Peyer's patch (tissue), 4 donors: ENCODE measurements around the gene KIAA1671. TPM values are rescaled to one million over a fixed set of nuclear protein-coding genes. Genes with fewer than 3 reads are reported as not detected.

Experiments used
- DNase-seq, 3 donors: peaks; one replicate each; pipeline ENCODE4 v3.0.0-alpha.2; 2017 to 2019
- H3K27ac ChIP-seq, 4 donors: fragments of 200-600 bp; sonication (generic); one replicate each; pipeline ENCODE4 v1.5.1; 2016 to 2019
- H3K27me3 ChIP-seq, 2 donors: fragments of 200-600 bp; sonication (generic); one replicate each; pipeline ENCODE4 v1.5.1; 2019
- H3K36me3 ChIP-seq, 3 donors: fragments of 200-600 bp; sonication (generic); one replicate each; pipeline ENCODE4 v1.5.1; 2016 to 2019
- H3K4me1 ChIP-seq, 4 donors: fragments of 200-600 bp; sonication (generic); one replicate each; pipeline ENCODE4 v1.5.1; 2016 to 2019
- H3K4me3 ChIP-seq, 4 donors: fragments of 200-600 bp; sonication (generic); 1 replicate in 3 of 4; 2 replicates in 1 of 4; pipeline ENCODE4 v1.5.1; 2016 to 2019; ENCODE audit warnings: mild to moderate bottlenecking in 1 of 4
- H3K9me3 ChIP-seq, 4 donors: fragments of 200-600 bp; sonication (generic); one replicate each; pipeline ENCODE4 v1.5.1; 2016 to 2019; ENCODE audit warnings: mild to moderate bottlenecking in 1 of 4
- POLR2A ChIP-seq, 2 donors: fragments of 450-650 bp; IDR thresholded peaks; one replicate each; pipeline ENCODE4 v1.5.1; 2017; ENCODE audit warnings: antibody characterized with exemption in 2 of 2, mild to moderate bottlenecking in 2 of 2, moderate library complexity in 2 of 2
- total RNA-seq, 4 donors: library from RNA; depleted of rRNA; stranded (reverse); fragments of >200 nt; gene quantifications; one replicate each; pipeline ENCODE4 v1.1.0, GENCODE V29; 2016
- TF ChIP-seq, protein P1 (sequence below), 6 experiments: fragments of 450-650 bp in 4 of 6; fragments of 200-600 bp in 2 of 6; sonication (generic) in 1 of 6; IDR thresholded peaks; one replicate each; pipeline ENCODE4 v1.5.1; 2017 to 2019; ENCODE audit warnings: antibody characterized with exemption in 6 of 6, mild to moderate bottlenecking in 3 of 6, moderate library complexity in 1 of 6

Gene KIAA1671
- total RNA-seq, 4 donors from 2014 or later, result 41.3 to 149 (median 113) TPM

DNA sequence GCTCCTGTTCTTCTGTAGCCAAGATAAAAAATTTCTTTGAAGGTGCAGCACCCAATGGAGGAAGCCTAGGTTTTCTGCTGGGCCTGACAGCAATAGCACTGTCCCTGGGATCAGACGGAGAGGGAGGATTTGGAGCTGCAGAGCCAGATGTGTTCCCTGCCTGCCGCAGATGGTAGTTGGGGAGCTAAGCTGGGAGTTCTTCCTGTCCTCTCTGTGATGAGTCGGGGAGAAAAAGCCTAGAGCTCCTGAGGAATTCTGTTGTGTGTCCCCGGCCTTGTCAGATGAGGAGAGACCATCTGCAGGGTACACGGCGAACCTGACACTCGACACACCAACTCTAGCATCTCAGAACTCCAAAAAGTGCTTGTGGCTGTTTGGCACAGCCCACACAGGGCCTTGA, 143.4 kb downstream of the KIAA1671 start:
- Histone ChIP-seq H3K36me3 (no peaks in the 10 kb centered on the region), H3K9me3 (no peaks in the 10 kb centered on the region), H3K4me3 (no peak overlapping the region), H3K4me1 (no peaks in the 10 kb centered on the region), H3K27me3 (no peaks in the 10 kb centered on the region), H3K27ac (no peak overlapping the region)
- TF ChIP-seq POLR2A (IDR thresholded peaks at IDR 0.05), result no peak
- TF ChIP-seq, protein P1, sequence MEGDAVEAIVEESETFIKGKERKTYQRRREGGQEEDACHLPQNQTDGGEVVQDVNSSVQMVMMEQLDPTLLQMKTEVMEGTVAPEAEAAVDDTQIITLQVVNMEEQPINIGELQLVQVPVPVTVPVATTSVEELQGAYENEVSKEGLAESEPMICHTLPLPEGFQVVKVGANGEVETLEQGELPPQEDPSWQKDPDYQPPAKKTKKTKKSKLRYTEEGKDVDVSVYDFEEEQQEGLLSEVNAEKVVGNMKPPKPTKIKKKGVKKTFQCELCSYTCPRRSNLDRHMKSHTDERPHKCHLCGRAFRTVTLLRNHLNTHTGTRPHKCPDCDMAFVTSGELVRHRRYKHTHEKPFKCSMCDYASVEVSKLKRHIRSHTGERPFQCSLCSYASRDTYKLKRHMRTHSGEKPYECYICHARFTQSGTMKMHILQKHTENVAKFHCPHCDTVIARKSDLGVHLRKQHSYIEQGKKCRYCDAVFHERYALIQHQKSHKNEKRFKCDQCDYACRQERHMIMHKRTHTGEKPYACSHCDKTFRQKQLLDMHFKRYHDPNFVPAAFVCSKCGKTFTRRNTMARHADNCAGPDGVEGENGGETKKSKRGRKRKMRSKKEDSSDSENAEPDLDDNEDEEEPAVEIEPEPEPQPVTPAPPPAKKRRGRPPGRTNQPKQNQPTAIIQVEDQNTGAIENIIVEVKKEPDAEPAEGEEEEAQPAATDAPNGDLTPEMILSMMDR (IDR thresholded peaks at IDR 0.05), result no peak
- DNase-seq, result no peak

DNA sequence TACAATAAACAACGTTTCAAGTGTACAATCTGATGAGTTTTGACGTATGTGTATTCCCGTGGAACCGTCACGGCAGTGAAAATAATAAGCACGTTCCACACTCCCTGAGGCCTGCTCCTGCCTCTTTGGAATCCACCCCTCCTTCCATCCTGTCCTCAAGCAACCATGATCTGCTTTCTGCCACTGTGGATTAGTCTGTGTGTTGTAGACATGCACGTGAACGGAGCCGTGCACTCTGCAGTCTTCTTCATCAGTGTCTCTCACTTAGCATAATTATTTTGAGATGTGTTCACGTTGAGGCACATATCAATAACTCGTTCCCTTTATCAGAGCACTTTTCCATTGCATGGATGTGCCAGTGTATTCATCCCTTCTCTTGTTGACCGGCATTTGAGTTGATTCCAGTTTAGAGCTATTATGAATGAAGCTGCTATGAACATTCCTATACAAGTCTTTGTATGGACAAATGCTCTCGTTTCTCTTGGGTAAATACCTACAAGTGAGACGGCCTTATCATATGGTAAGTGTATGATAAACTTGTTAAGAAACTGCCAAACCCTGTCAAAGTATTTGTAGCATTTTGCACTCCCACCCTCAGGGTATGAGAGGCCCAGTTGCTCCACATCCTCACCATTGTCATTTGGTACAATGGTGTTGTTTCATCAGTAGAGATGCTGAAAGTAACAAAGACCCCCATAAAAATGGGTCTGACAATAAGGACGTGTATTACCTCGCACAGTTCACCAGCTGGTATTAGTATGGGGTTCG, 144.3 kb downstream of the KIAA1671 start:
- no peaks in the 10 kb centered on the region for H3K4me1 ChIP-seq
- no peak overlapping the region for H3K27ac ChIP-seq
- DNase-seq, result no peak
- H3K9me3 ChIP-seq, result no peaks in the 10 kb centered on the region
- no peak overlapping the region for H3K4me3 ChIP-seq
- TF ChIP-seq POLR2A (IDR thresholded peaks at IDR 0.05), result no peak
- TF ChIP-seq, protein P1 (IDR thresholded peaks at IDR 0.05), result no peak
- H3K27me3 ChIP-seq, result no peaks in the 10 kb centered on the region
- no peaks in the 10 kb centered on the region for H3K36me3 ChIP-seq

DNA sequence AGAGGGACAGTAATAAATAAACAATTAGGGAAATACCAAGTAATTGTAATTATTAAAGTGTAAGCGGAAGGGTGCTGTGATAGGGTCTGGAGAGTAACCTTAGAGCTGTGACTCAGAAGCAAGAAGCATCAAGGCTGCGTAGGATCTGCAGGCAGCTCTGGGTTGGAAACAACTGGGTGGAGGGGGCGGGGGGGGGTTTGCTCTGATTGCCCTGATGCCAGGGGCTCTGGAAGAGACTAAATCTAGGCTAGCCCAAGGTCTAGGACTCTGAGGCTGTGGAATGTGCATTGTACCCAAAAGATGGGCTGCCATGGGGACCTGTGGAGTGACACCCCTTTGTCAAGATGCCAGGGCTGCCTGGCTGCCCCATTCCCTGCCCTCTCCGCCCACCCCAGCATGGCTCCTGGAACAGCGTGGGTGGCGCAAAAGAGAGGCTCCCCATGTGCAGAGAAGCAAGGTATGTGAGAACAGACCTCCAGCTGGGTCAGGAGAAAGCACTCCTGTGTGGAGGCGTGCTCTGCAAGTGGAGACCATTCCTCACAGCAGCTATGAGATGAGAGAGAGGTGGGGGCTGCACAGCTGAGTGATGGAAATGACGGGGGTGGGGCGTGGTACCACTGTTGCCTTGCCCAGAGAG, 146.0 kb downstream of the KIAA1671 start:
- TF ChIP-seq POLR2A (IDR thresholded peaks at IDR 0.05), result no peak
- TF ChIP-seq, protein P1 (IDR thresholded peaks at IDR 0.05), result no peak
- no peak overlapping the region for H3K27ac ChIP-seq

DNA sequence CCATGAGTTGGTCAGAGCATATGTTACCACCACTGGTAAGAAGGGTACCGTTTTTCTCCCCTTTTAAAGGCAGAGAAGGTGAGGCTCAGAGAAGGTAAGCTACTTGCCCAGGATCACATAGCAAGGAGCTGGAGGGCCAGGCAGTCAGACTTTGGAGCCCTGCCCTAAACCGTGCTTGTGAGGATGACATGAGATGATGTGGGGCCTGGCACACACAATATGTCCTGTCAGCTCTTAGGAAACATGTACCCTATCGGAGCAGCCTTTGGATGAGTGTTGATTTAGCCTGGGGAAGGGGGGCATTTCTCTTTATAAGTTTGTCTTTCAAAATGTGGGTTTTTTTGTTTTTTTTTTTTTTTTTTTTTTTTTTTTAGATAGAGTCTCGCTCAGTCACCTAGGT, 146.7 kb downstream of the KIAA1671 start:
- TF ChIP-seq, protein P1 (IDR thresholded peaks at IDR 0.05), result no peak
- TF ChIP-seq POLR2A (IDR thresholded peaks at IDR 0.05), result no peak
- no peak for DNase-seq
- Histone ChIP-seq H3K36me3 (no peaks in the 10 kb centered on the region), H3K4me3 (no peak overlapping the region), H3K27ac (no peak overlapping the region), H3K4me1 (no peaks in the 10 kb centered on the region), H3K27me3 (no peaks in the 10 kb centered on the region), H3K9me3 (no peaks in the 10 kb centered on the region)

More for the DNA sequence above, 146.0 kb downstream of the KIAA1671 start:
- H3K4me1 ChIP-seq, result no peaks in the 10 kb centered on the region
- H3K27me3 ChIP-seq, result no peaks in the 10 kb centered on the region
- no peaks in the 10 kb centered on the region for H3K9me3 ChIP-seq
- H3K4me3 ChIP-seq, result no peak overlapping the region
- no peaks in the 10 kb centered on the region for H3K36me3 ChIP-seq
- no peak for DNase-seq

DNA sequence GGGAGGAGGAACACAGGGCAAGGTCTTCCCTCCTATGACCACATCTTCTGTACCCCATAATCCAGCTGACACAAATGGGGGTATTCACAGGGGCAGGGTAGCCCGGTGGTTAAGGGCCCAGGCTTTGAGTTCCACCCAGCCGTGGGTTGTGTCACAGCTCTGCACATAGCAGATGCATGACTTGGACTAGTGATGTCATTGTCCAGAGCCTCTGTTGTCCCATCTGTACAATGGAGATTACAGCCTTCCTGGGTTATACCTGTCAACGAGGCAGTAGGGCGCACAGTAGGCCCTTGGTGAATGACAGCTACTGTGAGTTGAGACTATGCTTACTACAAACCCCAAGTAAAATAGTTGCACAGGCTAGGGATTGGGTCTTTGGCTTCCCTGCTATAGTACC, 147.9 kb downstream of the KIAA1671 start:
- TF ChIP-seq POLR2A (IDR thresholded peaks at IDR 0.05), result no peak
- TF ChIP-seq, protein P1 (IDR thresholded peaks at IDR 0.05), result no peak
- Histone ChIP-seq H3K27me3 (no peaks in the 10 kb centered on the region), H3K9me3 (no peaks in the 10 kb centered on the region), H3K4me3 (no peak overlapping the region), H3K36me3 (no peaks in the 10 kb centered on the region), H3K27ac (no peak overlapping the region), H3K4me1 (no peaks in the 10 kb centered on the region)
- DNase-seq, result no peak
